Smooth muscle cell (in vitro differentiated cells): Measurements from ENCODE around the gene BANF2. TPM values are rescaled to one million over a fixed set of nuclear protein-coding genes. Genes with fewer than 3 reads are reported as not detected.

Experiments used
- DNase-seq: peaks from one replicate; lab custom pipeline; 2025; ENCODE audit not compliant: unreplicated experiment; lab: John Stamatoyannopoulos, UW
- H2AFZ ChIP-seq: fragments of 200-600 bp; sonication (generic); 2 replicates; pipeline ENCODE4 v1.6.0; 2016; ENCODE audit warnings: antibody characterized with exemption, low read depth, mild to moderate bottlenecking
- H3F3A ChIP-seq: fragments of 200-600 bp; sonication (generic); 2 replicates; pipeline ENCODE4 v1.6.0; 2017; ENCODE audit warnings: antibody characterized with exemption, low read depth
- H3K27ac ChIP-seq: fragments of 200-600 bp; sonication (generic); 2 replicates; pipeline ENCODE4 v1.5.1; 2016; ENCODE audit warnings: low read depth, mild to moderate bottlenecking
- H3K27me3 ChIP-seq: fragments of 200-600 bp; sonication (generic); 2 replicates; pipeline ENCODE4 v1.6.1; 2016; ENCODE audit warnings: low read depth, mild to moderate bottlenecking
- H3K36me3 ChIP-seq: fragments of 200-600 bp; sonication (generic); 2 replicates; pipeline ENCODE4 v1.5.1; 2016; ENCODE audit warnings: low read depth
- H3K4me1 ChIP-seq: fragments of 200-600 bp; sonication (generic); 2 replicates; pipeline ENCODE4 v1.5.1; 2016; ENCODE audit warnings: low read depth
- H3K4me2 ChIP-seq: fragments of 200-600 bp; sonication (generic); 2 replicates; pipeline ENCODE4 v1.6.0; 2016; ENCODE audit warnings: mild to moderate bottlenecking
- H3K4me3 ChIP-seq: fragments of 200-600 bp; sonication (generic); 2 replicates; pipeline ENCODE4 v1.5.1; 2016; ENCODE audit warnings: mild to moderate bottlenecking
- H3K79me2 ChIP-seq: fragments of 200-600 bp; sonication (generic); 2 replicates; pipeline ENCODE4 v1.6.0; 2016; ENCODE audit warnings: low read depth, mild to moderate bottlenecking
- H3K9ac ChIP-seq: fragments of 200-600 bp; sonication (generic); 2 replicates; pipeline ENCODE4 v1.6.0; 2016; ENCODE audit warnings: low read depth
- H3K9me3 ChIP-seq: fragments of 200-600 bp; sonication (generic); replicated peaks from 2 replicates; pipeline ENCODE4 v1.5.1; 2016; ENCODE audit warnings: low read depth
- H4K20me1 ChIP-seq: fragments of 200-600 bp; sonication (generic); 2 replicates; pipeline ENCODE4 v1.6.0; 2016; ENCODE audit warnings: low read depth
- CTCF ChIP-seq: fragments of 200-600 bp; sonication (generic); IDR thresholded peaks from 2 replicates; pipeline ENCODE4 v1.5.1; 2017; ENCODE audit warnings: borderline replicate concordance, mild to moderate bottlenecking, antibody characterized with exemption; ENCODE audit not compliant: insufficient read depth, poor library complexity, severe bottlenecking
- WGBS: methylation state at CpG from one replicate; pipeline ENCODE4 v1.1.7; 2016; ENCODE audit warnings: low lambda C conversion rate; 5-methylcytosine and 5-hydroxymethylcytosine counted together
- polyA plus RNA-seq: library from polyadenylated mRNA; unstranded; fragments of >200 nt; fragmentation: Nextera tagmentation; extraction: Ambion mirVana; gene quantifications from 2 replicates; pipeline ENCODE4 v1.2.1, GENCODE V29; 2016
- total RNA-seq: library from RNA; depleted of rRNA; stranded (reverse); fragments of >200 nt; gene quantifications from 2 replicates; pipeline ENCODE4 v1.2.3, GENCODE V29; 2014

The BANF2 gene
- total and polyA plus RNA-seq, 2 experiments from 2014 or later: not detected

- Histone ChIP-seq H3K27me3 (no peaks in the 10 kb centered on the region), H3K4me2 (no peak overlapping the region), H3K4me1 (peaks cover 6% of the 10 kb centered on the region), H3K79me2 (no peaks in the 10 kb centered on the region), H3K27ac (no peak overlapping the region), H3K9ac (no peak overlapping the region), H3F3A (peaks cover 4% of the 10 kb centered on the region), H3K36me3 (no peaks in the 10 kb centered on the region), H2AFZ (peak overlapping the region; percentile 71), H3K4me3 (no peak overlapping the region), H4K20me1 (no peaks in the 10 kb centered on the region), H3K9me3 (no peaks in the 10 kb centered on the region)
- TF ChIP-seq CTCF: no peak
- DNase-seq: no peak
- 95% methylated on average over 7 of the region's 7 CpGs for WGBS
Measured at GRCh38 chr20:17762243-17762872, 62.6 kb downstream of the BANF2 start.

- Histone ChIP-seq H3K36me3 (no peaks in the 10 kb centered on the region), H3F3A (peaks cover 4% of the 10 kb centered on the region), H3K27ac (no peak overlapping the region), H3K79me2 (no peaks in the 10 kb centered on the region), H3K9ac (no peak overlapping the region), H3K4me1 (peaks cover 6% of the 10 kb centered on the region), H3K4me2 (no peak overlapping the region), H3K27me3 (no peaks in the 10 kb centered on the region), H3K4me3 (no peak overlapping the region), H2AFZ (peak overlapping the region; percentile 71), H3K9me3 (no peaks in the 10 kb centered on the region), H4K20me1 (no peaks in the 10 kb centered on the region)
- no peak for DNase-seq
- TF ChIP-seq CTCF: no peak
- WGBS: 57% methylated on average over 6 of the region's 6 CpGs
Measured at GRCh38 chr20:17762873-17763557, 63.2 kb downstream of the BANF2 start.

- Histone ChIP-seq H4K20me1 (no peaks in the 10 kb centered on the region), H3K4me1 (peaks cover 6% of the 10 kb centered on the region), H3K9me3 (no peaks in the 10 kb centered on the region), H3K4me3 (no peak overlapping the region), H3K4me2 (no peak overlapping the region), H3F3A (peaks cover 1% of the 10 kb centered on the region), H3K79me2 (no peaks in the 10 kb centered on the region), H3K36me3 (no peaks in the 10 kb centered on the region), H3K9ac (no peak overlapping the region), H3K27ac (no peak overlapping the region), H2AFZ (no peak overlapping the region), H3K27me3 (no peaks in the 10 kb centered on the region)
- no peak for TF ChIP-seq CTCF
- DNase-seq: no peak
- WGBS: 93% methylated on average over 4 of the region's 4 CpGs
Measured at GRCh38 chr20:17765017-17765416, 65.3 kb downstream of the BANF2 start.

- no peaks in the 10 kb centered on the region for H3F3A ChIP-seq
- no peaks in the 10 kb centered on the region for H4K20me1 ChIP-seq
- no peak overlapping the region for H3K27ac ChIP-seq
- no peaks in the 10 kb centered on the region for H3K27me3 ChIP-seq
- 87% methylated on average over 7 of the region's 7 CpGs for WGBS
- H3K9ac ChIP-seq: no peak overlapping the region
- H3K9me3 ChIP-seq: no peaks in the 10 kb centered on the region
- H3K36me3 ChIP-seq: no peaks in the 10 kb centered on the region
- H3K4me1 ChIP-seq: peaks cover 6% of the 10 kb centered on the region
- TF ChIP-seq CTCF: no peak
- no peak overlapping the region for H3K4me3 ChIP-seq
- DNase-seq: no peak
- no peak overlapping the region for H2AFZ ChIP-seq
- H3K79me2 ChIP-seq: no peaks in the 10 kb centered on the region
- H3K4me2 ChIP-seq: no peak overlapping the region
Measured at GRCh38 chr20:17765584-17765983, 65.8 kb downstream of the BANF2 start.
